GM21737 (cell line): ENCODE measurements around the gene TRRAP.

Source experiments
- ATAC-seq: cut with Tn5 transposase; IDR thresholded peaks from one replicate; pipeline ENCODE4 v1.9.1; 2021; ENCODE audit warnings: mild to moderate bottlenecking, moderate library complexity; ENCODE audit not compliant: unreplicated experiment

Gene TRRAP

DNA sequence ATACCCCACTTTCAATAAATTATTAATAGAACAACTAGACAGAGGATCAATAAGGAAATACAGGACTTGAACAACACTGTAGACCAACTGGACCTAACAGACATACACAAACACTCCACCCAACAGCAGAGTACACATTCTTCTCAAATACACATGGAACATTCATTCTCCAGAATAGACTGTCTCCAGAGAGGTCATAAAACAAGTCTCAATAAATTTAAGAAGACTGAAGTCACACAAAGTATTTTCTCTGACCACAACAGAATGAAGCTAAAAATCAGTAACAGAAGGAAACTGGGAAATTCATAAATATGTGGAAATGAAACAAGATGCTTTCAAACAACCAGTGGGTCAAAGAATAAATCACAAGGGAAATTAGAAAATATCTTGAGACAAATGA is 145.7 kb downstream of the TRRAP start:
- no peak for ATAC-seq

DNA sequence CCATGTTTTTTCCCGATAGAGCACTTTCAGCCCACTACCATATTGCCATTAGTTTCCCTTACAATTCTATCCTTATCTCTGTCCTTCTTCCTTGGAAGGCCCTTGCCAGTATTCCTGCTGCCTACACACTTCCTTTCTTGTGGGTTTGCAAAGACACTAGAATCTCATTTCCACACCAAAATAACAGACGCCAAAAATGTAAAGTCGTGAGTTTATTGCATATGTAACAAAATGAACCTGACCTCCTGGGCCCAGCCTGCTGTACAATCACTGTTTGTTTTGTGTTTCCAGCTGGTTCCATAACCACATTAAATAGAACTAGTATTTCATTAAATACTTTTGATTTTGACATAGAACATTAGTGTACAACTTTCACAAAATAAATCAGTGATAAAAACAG is 148.9 kb downstream of the TRRAP start:
- ATAC-seq, result no peak

DNA sequence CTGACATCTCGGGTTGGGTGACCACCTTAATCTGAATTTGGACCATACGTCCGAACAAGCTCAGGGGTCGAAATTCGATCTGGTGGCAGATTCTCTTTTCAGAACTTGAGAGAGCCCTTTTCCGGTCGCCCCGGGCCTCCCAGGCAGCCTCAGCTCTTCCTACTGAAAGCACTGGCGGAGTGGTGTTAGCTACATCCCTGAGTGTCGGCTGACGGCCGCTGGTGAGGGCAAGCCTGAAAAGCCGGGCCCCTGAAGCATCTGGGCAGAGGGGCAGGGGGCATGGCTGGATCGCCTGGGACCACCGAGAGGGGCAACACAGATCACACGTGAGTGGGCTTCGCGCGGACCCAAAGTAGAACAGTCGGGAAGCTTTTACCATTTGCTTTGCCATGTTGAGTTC is 149.5 kb downstream of the TRRAP start:
- no peak for ATAC-seq

DNA sequence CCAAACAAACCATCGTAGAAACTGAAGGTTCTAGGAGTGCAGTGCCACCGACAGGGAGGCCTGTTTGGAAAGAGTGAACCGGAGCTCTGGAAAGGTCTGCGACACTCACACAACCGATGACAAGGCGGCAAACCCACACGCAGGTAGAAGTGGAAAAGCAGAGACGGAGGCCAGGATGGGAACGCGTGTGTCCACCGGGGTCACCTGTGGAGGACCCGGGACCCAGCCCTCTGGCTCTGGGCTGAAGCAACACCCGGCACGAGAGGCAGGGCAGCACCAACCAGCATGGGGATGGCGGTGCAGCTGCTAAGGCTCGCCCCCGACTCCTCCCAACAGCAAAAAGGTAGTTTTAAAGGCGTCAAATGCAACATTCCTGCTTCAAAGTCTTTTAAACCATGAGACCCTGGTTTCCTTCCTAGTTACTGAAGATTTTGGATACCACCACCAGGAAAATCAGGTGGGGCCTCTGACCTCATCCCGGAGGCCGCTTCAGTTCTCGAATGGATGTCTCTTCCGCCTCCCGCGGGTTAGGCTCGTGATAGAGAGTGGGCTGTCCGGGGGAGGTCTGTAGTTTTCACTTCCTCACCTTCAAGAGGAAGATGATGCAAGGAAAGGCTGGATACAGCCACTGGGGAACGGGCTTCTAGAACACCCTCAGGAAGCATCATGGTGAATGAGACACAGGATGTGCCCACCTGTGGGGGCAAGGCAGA is 150.1 kb downstream of the TRRAP start:
- no peak for ATAC-seq

DNA sequence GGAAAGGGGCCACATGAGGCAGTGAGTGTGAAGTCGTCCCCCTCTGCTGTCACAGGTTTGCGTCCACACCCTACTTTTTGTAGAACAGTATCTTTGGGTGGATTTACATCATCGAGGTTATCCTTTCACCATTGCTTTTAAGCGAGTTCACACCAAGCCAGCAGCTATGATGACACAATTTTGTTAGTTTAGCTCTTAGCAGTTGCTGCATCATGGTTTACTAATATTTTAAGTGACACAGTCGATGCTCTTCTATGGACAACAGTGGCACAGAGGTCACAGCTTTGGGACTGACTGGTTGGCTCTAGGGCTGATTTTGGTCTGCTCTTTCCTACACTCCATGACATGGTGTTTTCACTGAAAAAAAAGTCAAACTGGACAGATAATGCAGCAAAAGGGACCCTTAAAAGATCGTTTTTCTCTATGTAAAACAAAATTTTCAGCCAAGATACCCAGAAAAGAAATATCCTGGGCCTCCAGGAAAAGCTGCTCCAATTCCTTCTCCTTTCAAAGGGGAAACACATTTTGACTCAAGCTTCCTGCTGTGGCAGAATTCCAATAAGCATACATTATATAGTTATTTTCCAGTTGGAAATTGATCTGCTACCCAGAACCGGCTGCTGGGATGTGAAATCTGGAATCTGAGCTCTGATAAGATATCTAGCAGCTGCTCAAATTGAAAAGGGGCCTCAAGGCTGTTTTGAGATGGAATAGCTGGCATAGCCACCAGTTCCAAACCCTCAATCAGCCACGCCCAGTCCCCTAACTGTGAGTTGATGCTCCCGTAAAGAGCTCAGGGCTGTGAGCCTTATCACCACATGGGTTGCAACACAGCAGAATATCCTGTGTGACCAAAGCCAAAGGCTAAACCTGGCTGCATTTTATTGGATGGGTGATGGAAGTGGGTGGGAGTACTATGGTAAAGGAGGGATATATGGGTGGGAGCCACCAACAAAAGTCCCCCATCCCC is 151.4 kb downstream of the TRRAP start:
- ATAC-seq, result no peak

DNA sequence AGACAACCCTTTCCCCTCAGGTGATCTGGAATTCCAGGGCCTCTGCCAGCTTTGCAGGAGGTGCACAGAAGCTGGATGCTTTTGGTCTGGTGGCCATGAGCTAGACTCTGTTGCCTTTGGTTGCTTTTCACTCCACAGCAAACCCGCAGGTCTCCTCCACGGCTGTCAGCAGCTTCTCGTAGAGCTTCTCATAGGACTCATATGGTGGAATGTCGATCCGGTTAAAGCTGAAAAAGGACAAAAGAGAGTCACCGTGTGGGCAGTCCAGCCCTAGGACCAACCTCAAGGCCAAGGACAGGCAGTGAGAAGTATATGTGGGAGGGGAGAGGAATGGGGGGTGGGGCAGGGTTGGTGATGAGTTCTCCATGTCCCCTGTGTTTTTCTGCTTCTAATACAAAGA is 152.1 kb downstream of the TRRAP start:
- ATAC-seq, result no peak

DNA sequence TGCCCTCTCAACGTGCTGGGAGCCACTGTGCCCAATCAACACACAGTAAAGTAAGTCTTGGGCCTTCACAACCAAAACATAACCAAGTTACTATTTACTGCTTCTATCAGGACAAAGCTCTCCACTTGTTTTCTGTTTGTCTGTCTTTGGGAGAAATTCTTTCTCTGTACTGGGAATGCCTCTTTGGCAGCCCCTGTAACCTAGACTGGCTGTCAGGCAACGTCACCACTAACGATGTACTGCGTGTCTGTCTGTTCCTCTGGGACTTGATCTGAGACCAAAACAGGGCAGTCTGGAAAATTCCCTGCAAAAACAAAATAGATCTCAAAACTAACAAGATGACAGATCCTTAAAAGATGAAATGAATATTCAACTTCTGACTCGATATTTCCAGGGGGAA is 152.6 kb downstream of the TRRAP start:
- ATAC-seq, result no peak

DNA sequence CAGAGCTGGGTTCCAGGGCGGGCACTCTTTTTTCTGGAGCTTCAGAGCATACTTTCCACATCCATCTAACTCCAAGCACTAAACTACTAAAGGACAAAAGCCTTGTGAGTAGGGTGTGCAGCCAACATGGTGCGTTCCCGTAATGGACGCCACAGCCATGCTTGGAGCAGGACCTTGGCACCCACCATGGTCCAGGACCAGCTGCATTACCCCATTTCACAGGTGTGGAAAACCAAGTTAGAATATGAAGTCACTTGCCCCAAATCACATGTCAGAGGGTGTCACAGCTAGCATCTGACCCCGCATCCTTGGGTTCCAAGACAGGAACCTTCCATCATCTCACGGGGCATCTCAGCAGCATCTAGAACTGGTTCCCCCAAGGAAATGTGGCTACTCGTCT is 153.2 kb downstream of the TRRAP start:
- no peak for ATAC-seq

DNA sequence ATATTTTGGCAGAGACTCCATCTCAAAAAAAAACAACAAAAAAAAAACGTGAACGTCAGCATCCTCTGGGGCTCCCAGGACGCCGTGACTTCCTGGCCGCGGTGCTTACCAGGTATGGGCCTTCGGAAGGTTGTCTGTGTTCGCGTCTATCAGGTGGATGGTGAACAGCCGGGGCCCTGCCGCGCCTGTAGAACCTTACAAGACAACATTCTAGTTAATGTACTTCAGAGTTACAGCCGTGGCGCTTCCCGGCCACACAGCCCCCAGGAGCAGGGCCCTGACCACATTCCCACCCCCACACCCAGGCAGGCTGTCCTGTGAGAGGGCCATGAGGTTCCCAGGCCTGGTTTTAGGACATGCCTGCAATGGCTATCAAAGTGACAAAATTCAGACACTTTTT is 154.6 kb downstream of the TRRAP start:
- ATAC-seq, result no peak

DNA sequence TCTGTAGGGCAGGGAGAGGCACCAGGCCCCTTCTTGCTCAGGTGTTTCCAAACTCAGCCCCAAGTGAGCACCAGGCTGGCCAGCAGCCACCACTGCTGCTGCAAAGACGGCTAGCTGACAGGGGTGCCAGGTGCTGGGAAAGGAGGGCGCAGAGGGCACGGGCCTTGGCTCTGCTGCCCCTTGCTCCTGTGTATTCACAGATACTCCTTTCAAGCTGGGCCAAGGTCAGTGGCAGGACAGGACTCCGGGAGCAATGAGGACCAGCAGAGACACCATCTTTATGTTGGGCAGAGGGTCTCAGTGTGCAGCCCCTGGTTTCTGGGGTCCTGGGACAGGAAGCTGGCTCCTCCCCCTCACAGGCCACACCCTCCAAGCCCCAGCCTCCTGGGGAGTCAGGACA is 155.4 kb downstream of the TRRAP start:
- no peak for ATAC-seq

DNA sequence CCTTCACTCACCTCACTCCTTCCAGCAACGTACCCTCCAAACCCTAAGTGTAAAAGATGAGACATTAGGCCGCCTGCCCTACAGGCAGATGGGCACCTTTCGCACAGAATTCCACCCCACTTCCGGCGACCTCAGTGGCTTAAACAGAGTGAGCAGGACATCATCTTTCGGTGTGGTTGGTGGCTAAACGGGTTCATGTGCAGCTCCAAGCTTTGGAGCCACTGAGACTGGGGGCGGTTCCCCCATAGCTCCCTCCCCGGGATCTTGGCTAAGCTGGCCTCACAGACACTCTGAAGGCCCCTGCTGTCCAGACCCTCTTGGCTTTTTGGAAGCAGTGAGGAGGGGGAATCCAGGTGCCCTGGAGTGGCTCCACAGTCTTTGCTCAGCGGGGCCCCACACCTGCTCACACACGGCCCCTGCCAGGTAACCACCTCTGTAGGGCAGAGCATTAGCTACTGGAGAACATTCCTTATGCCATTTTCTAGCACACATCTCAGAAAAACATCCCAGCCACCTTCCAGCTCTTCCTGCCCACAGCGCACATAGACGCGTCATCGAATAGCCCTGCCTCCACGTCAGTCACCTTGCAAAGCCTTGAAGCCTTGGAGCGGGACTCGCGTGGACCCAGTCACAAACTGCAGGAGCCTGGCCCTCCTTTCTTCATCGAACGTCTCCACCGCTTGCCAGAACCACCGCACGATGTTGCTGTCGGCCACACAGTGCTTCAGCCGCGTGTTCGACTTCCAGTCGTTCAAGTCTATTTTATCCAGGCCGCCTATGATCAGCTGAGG is 156.8 kb downstream of the TRRAP start:
- no peak for ATAC-seq

DNA sequence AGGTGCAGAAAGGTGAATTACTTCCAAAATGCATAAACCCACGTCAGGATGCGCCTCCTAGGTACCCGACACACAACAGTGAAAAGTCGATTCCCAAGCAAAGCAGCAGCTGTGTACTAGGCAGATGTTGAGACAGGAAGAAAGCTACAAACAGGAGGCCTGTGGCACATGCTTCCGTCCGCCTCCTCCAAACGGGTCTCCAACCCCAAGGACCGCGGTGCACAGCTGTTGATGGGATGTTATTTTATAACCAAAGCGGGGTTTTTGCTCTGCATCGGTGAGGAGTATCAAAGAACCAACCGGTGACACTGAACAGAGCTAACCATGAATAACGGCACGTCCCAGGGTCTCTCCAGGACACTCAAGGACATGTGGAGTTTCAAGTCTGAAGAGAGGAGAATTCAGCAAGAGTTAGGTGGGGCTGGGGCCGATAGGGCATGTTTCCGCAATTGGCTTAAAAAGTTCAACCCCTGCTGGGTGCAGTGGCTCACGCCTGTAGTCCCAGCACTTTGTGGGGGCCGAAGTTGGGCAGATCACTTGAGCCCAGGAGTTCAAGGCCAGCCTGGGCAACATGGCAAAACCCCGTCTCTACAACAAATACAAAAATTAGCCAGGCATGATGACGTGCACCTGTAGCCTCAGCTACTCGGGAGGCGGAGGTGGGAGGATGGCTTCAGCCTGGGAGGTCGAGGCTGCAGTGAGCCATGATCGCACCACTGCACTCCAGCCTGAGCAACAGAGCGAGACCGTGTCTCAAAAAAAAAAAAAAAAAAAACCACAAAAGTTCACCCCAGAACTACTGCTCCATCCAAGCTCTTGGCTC is 157.6 kb downstream of the TRRAP start:
- ATAC-seq, result no peak

DNA sequence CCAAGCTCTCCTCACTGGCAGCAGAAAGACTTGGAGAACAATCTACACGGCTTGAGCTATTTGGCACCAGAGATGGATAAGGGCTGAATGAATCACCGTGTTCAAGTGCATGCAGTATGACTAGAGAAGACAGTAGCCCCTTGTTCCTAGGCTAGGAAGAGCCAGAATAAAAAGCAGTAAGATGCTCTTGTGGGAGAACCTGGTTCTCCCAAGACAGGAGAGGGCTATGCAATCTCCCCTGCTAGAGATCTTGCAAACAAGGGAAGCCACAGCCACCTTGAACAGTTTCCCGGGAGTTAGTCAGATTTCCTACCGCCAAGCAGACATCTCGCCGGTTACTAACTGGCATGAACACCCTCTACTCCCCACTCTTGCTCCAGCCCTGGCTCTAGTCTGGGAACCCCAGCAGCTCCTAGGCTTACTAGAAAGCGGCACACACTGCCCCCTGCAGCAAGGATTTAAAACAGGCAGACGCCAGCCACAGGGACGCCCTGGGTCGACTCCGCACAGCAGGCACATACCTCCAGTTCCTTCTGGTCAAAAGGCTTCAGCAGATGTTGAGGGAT is 158.3 kb downstream of the TRRAP start:
- ATAC-seq, result no peak

DNA sequence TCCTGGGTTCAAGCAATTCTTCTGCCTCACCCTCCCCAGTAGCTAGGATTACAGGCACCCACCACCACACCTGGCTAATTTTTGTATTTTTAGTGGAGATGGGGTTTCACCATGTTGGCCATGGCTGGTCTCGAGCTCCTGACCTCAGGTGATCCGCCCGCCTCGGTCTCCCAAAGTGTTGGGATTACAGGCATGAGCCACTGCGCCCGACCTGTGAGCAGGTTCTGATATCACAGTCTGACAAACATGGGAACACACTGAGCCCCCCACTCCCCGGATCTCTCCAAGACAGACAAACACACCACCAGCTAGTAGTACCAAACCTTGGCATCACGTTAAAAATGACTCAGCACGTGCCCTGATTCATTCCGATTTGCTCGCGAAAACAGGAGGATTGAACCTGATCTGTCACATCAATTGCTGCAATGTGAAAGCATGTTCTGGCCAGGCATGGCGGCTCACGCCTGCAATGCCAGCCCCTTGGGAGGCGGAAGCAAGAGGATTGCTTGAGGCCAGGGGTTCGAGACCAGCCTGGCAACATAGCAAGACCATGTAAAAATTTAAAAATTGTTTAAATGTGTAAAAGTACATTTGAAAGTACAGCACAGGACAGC is 159.1 kb downstream of the TRRAP start:
- ATAC-seq, result no peak

DNA sequence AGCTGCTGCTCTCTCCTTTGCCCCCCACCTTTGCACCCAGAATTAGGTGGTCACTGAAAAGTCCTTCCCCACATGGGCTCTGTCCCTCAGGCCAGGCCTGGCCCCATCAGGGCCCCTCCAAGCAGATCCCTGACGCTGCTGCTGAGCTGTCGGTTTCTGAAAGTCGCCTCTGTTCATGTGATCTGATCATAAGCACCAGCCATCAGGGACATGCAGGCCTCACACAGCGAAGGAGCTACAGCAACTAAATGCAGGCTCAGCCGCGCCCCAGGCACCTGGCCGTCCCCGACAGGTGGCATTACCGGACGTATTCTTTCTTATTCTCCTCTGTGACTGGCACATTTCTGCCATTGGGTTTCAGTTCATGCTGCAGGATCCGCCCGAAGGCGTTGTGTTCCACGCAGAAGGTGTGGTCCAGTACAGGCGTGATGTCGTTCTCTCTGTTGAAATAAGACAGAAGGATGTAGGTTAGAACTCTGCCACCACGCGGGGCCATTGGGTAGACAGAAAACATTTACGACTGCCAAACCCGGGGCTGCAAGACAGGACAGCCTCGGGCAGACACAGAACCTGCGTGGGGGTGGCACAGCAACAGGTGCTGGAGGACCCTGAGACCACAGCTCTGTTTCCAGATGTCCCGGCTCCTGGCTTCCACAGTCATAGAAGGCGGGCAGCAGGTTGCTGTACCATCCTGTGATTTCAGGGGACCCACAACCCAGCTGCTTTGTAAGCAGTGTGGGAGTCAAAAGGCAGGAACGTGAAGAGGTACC is 159.9 kb downstream of the TRRAP start:
- ATAC-seq, result no peak

DNA sequence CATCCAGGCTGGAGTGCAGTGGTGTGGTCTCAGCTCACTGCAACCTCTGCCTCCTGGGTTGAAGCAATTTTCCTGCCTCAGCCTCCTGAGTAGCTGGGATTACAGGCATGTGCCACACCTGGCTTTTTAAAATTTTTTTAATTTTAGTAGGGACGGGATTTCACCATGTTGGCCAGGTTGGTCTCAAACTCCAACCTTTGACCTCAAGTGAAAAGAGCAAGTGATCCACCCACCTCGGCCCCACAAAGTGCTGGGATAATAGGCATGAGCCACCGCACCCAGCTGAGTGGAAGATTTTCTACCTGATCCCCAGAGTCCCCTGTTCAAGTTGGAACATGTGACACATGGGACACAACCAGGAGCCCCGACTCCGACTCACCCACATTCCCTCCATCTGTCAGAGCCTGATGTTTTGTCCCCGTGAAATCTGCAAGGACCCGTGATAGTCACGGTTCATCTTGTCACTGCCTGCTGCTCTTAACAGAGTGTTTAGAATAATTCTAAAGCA is 161.1 kb downstream of the TRRAP start:
- no peak for ATAC-seq

DNA sequence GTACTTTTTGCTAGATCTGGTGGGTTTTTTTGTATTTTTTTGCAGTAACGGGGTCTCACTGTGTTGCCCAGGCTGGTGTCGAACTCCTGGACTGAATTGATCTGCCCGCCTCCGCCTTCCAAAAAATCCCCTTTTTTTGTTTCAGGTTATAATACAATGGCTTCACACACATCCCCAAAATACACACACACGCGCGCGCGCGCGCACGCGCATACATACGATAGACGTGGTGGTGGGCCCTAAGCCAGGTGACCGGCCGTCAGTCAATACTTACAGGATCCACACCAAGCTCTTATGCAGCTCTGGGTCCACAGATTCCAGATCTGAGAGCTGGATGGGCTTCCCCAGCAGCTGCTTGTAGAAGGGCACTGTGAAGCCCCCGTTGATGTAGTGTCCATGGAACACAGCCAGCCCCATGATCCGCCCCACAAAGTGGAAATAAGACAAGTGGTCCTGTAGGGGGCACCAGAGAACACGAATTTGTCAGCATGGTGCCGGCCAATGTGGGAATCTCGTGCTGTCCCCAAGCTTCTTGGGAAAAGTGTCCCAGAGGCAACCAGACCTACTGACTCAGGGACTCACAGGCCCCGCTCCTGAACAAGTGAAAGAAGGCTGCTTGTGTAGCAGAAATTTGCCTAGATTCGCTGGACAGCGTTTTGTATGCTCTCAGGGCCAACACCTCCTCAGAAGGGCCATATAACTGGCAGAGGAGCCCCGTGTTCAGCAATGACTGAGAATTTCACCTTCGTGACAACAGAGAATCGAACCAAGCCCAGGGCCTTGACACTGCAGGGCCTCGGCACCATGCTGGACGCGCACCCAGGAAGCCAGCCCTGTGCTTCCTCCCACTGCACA is 162.0 kb downstream of the TRRAP start:
- no peak for ATAC-seq

DNA sequence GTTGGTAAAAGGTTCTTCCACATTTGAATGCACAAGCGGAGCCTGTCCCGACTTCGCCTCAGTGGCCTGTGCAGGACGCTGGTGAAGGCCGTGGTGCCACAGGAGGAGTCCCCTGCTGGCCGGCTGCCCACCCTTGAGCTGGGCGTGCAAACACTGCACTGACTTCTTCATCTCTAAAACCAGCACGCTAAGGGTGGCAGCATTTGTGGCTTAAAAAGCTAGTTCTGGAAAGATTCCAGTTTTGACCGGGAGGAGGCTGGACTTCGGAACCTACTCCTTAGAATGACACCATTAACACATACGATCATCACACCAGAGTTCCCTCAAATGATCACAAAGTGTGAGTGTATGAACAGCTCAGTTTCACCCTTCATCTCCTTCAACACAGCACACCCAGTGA is 163.2 kb downstream of the TRRAP start:
- no peak for ATAC-seq
